Stimulated activated CD8-positive, alpha-beta memory T cell treated with anti-CD3 and anti-CD28 coated beads, Interleukin-4, amount 100 ng/mL, for 1 hour (primary cell): ENCODE data around the gene CPNE4.
"Not testable (repeated sequence)": the region's sequence is repeated elsewhere in the genome, so short reads cannot be mapped to it uniquely, and the experiment has no call there.

Source experiments
- DNase-seq, 2 donors: peaks; one replicate each; pipeline ENCODE4 v3.0.0-alpha.2; 2020; ENCODE audit warnings: low read depth in 2 of 2, low spot score in 1 of 2

The CPNE4 gene

DNA sequence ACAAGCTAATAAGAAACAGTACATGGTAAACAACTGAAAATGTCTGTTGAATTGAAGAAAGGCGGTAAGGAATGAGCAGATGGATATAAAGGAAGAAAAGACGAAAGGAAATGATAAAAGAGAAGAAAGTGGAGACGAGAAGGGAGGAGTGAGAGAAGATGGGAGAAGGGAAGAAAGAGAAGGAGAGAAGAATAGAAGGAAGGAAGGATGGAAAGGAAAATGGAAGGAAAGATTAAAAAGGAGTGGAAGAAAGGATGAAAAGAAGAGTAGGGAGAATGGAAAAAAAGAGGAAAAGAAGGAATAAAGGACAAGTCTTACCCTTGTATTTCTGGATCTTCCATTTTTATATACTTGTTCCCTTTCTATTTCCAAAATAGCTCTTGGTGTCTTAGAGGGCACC, 17.7 kb downstream of the CPNE4 start:
- DNase-seq, result no peak

DNA sequence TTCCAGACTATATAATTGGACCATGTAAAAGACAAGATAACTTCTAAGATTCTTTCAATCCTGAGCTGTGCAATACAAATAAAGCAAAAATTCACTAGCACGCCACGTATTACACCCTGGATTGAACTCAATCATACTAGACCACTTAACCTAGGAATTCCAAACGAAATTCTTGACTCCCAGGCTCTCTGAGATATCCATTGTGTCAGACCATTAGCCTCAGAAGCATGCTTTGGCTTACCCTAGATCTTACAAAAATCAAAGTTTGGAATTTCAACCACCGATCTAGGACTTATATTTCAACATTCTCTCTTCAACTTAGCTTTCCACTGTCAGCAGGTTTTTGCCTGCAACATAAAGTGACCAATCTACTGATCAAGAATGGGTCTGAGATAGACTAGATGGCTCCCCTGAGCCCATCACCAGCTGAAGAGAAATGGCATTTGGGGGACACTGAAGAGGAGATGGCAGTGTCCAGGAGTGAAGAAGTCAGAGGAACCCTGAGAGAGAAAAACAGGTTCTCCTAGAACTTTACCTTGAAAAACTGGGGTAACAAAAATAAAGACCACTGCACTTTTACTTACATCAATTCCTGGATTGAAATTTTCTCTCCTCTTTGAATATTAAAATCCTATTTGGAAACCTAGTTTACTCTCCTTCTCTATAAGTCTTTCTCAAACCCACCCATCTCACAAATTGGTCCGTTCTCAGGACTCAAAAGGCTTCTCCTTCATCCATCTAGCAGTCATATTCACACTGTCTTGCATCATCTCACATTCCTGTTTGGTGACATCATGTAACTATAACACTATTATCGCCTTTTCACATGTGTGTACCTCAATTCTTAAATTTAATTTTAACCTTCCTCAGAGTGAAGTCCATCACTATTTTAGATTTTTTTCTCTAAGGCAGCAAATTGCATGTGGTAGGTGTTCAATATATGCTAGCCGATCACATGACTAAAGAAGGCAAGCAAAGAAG, 18.5 kb downstream of the CPNE4 start:
- no peak for DNase-seq

DNA sequence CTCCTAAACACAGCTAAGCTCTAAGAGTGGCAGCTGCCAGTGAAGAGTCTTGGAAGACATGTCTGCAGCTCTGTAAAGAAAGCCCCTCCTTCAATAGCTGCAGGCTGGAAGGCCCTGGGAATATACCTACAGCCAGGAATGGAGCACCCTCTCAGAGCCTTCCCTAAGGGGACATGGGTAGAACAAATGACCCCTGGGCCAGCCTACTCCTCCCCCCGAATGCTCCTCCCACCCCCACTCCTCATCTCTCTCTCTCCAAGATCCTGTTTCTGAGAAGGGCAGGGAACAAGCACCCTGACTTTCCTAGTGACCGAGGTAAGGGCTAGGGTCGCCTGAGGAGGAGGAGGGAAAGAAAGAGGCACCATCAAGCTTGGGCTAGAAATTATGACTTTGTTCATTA, 20.7 kb downstream of the CPNE4 start:
- DNase-seq, result no peak

DNA sequence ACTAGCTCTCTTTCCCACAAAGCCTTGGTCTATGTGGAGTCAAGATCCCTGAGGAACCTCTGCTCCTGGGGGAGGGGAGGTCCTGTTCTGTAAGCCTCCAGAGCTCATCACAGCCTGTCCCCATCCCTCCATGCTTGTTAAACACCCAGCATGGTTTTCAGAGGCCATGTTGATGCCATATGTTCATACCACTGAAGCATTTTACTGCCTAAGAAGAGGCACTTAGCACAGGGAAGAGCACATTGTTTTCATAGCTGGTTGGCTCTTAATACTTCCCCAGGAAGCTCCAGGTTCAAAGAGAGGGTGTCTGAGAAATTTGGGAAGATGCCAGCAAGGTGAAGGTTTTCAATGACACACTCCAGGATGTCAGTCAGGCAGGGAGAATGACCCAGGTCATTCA, 25.6 kb downstream of the CPNE4 start:
- DNase-seq, result no peak

DNA sequence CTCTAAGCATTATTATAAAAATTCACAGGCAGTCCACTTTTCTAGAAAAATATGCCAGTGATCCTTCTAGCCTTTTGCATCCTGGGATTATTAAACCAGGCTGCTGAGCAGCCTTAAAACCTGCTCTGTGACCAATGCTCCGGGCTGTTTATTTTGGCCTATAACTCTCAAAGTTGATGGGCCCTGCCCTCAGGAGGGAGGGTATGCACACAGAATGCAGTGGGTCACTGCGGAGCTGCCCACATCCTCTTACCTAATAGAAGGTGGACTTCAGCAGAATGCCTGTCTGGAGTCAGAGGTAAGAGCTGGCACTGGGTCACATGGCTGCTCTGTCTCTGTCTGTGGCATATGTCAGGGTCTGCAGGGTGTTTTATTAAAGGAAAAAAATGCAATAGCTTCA, 26.0 kb downstream of the CPNE4 start:
- DNase-seq, result no peak

DNA sequence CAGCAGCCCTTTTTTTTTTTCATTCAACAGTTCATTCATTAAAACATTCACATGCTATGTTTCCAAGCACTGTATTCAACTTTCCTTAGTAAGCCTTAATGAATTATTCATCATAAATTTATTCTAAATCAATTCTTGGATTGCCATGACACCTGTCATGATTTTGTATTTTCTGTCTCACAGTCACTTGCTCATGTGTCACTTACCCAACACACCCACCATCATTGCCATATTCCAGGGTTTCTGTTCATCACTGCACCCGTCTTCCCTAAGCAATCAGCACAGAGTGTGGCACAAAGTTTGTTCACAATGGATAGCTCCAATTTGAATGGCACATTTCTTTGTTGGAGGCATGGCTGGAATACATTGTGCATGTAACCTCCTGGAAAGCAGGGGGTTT, 27.2 kb downstream of the CPNE4 start:
- DNase-seq, result no peak

DNA sequence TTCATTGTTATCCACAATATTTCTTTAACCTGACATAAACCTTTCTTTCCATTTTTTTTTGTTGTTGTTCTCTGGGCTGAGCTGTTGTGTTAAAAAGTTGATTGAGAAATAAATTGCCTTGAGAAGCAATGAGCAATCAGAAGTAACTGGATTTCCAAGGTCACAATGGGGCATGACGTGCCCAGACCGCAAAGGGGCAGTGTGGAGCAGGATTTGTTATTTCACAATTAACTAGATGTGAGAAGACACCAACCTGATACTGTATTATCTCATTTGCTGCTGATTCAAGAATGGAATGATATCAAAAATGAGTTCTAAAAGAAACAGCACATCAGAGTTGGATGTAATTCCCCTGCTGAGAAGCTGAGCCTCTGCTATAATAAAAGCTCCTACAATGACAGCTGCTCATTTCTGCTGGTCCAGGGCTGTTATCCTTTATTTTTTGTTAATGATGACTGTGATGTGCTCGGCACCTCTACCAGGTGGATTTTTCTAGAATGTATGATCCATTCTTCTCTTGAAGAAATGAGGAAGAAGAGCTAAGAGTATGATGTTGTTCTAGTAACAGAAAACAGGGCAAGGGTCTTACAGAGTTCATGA, 28.1 kb downstream of the CPNE4 start:
- DNase-seq, result no peak

DNA sequence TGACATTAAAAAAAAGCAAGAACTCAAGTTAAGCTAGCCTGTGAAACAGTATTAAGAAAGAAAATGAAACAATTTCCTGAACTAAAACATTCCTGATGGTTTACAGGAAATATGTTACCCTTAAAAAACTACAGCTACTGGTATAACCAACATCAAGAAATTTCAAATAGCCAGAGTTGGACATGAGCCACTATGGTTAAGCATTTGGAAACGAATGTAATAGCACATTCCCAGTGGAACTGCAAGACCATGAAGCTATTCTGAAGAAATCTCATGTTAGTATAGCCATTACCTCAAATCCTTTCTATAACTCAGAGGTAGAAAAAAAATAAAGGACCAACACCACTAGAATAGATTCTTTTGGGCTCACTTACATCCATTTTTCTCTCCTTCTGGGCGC, 30.2 kb downstream of the CPNE4 start:
- DNase-seq, result no peak

DNA sequence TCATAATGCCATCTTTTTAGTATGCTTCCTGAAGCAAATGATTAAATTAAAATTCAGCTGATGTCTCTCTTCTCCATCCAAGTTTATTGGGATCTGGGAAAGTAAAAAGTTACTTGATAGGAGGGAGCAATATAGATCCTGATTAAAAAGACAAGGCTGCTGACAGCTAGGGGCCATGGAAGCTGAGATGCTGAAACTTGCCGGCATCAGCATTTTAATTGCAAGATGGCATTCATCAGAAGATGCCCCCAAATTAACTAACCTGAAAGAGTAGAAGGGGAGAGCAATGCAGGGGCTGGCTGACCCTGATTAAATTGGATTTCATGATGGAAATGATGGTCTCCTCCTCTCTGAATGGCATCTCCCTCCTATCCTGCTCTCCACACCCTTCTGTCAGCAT, 31.1 kb downstream of the CPNE4 start:
- DNase-seq, result no peak

DNA sequence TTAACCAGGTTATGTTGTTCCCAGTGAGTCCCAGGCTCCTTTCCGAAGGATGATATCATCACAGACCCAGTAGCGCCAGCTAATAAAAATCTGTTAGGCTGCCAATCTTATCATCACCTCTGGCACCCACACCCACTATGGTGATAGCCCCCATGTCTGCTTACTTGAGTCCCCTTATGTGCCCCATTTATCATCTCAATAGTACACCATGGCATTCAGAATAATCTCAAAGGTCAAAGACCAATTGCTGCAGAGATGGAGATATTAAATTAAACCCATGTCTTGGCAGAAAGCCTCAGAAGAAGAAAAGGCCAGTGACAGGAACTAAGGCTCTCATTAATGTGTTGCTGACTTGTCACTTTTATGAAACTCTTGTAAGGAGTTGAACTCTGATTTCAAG, 32.8 kb downstream of the CPNE4 start:
- no peak for DNase-seq

DNA sequence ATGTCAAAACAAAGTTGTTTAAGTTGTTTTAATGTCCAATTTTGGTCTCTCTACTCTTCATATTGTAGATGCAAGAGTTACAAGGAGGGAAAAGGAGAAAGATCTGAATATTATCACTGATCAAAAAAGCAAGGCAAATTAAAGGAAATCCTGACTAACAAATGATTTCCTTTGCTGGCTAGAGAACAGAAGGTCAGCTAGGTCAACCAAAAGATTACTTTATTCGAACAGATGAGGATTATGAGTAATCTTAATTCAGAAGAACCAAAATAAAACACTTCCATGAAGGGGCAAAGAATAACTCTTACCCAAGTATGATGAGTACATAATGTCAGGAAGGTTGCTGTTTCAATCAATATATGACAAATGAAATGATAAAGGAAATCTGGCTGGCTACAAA, 33.8 kb downstream of the CPNE4 start:
- DNase-seq, result no peak

DNA sequence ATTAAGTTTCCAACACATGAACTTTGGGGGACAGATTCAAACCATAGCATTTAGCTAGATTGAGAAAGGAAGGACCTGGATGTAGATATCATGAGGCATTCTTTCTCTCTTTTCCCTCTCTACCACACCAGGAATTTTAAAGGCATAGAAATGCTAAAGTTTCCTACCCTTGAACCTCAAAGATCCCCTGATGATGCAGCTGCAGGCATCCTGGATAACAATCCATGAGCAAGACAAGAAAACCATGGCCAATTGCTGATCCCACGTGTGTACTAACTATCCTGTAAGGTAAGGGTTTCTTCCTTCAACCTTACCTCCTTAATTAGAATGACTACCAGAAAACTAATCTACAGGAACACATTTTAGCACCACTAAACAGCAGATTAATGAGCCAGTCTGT, 36.8 kb downstream of the CPNE4 start:
- DNase-seq, result no peak

DNA sequence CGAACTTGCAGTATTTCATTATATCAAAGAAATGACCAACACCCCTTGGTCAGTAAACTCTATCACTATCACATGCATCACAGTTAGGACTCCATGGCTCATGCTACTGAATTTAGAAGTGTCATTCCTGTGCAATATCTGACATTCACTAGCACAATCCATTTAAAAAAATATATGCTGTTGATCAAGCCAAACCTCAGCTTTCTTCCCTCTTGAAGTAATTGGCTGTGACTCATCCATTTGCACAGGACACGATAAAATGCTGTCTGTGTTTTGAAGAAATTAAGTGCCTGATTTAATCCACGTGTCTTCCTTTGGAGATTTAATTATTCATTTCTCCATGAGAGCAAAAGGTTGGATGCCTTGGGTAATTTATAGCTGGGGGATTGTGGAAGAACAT, 38.9 kb downstream of the CPNE4 start:
- DNase-seq, result no peak

DNA sequence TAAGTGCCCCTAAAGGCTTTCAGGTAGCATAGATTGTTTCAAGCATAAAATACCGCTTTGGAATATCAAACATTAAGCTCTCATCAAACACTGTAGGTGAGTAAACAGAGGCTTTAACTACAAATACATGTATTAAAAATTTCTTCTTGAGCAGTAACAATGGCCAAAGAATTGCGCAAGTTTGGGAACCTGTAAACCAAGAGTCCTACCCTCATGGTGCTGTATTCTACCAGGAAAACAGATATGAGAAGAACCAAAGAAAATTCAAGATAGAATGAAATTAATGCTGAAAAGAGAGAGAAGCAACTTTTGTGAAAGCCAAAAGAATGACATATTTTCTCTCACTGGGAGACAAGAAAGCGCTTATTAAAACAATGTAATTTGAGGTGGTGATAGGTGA, 45.5 kb downstream of the CPNE4 start:
- DNase-seq, result no peak

DNA sequence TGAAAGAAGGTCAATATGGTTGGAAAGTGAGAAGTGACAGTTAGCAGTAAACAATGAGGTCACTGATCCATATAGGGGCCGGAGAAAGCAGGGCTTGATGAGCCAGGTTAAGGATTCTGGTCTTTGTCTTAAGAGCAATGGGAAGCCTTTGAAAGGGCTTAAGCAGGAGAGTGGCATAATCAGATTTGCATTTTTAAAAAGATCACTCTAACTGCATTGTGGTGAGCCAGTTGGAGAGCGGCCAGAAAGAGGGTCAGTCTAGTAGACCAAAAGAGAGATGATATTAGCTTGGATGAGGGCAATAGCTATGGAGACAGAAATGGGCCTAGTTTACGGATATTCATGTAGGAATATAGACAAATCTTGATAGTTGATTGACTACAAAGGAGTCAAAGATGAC, 46.6 kb downstream of the CPNE4 start:
- DNase-seq, result no peak

DNA sequence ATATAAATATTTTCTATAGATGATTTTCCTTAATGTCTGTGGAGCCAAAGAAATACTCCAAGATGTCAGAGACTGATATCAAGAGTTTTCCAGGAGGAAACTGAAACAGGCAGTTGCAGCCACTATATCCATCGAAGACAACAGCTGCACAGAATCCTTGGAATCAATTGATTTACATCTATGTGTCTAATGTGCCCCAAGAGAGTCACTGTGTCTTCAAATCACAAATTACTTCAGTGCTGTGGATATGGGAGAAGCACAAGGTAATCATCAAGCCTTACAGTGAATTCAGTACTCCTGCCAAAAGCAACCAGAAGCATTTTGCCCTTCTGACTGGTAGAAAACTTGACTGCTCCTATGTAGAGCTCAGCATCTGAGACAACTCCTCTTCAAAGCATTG, 51.1 kb downstream of the CPNE4 start:
- DNase-seq, result no peak

DNA sequence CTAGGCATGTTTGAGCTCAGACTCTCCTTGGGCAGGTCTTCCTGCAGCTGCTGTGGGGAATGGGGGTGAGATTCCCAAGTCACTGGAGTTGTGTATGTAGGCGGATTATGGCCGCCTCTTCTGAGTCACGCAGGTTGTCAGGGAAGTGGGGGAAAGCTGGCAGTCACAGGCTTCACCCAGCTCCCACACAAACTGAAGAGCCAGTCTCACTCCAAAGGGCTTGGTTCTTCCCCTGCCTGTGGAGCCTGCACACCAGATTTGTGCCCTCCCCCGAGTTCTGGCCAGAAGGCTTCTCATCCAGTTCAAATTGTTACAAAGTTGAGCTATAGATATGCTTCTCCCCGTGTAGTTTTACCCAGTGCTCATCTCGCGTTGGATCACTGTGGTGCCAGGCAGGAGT, 53.5 kb downstream of the CPNE4 start:
- no peak for DNase-seq

DNA sequence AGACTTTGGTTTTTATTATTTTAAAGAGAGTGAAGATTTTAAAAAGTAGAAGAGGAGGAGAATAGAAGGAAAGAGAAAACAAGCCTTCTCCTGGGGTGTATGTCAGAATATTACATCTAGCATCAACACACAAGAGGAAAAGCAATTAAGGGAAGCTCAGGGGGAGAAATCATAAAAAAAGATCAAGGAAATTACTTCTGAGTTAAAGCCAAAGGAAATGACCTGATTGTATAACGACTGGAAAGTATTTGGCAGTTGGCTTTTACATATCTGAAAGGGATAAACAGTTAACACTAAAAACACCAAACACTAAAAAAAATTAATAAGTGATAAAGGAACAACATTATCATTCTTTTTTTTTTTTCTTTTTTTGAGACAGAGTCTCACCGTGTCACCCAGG, 58.4 kb downstream of the CPNE4 start:
- no peak for DNase-seq

DNA sequence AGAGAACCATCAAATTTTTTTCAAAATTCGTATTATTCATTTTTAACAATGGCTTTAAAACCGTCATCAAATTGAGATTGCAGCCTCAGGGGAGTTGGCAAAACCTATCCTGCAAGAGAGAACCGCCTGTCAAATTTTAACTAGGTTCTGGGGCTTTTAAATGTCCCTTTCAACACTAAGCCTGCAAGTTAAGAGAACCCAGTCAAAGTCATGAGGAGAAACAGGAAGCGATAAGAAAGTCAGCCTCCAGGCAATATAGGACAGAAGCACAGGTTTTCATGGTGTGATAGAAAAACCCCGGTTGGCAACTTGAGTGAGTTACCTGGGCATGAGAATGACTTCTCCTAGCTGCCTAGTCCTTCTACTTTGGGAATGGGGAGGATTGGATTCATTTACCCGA, 59.8 kb downstream of the CPNE4 start:
- no peak for DNase-seq

DNA sequence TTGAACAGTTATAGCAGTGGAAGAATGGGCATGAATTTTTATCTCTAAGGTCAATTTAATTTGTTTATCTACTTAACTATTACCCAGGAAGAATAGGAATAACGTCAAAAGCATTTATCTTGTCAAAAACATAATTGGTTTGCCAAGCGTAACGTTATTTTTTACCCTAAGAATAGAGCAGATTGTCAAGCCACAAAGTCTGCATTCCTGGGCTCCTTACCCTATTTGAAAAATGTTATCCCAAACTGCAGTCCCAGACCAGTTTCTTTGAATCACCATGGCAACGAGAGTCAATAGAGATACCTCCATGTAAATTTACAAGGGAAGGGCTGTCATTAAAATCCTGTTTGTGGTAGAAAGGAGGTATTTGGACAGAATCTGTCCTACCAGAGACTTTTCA, 61.1 kb downstream of the CPNE4 start:
- no peak for DNase-seq

DNA sequence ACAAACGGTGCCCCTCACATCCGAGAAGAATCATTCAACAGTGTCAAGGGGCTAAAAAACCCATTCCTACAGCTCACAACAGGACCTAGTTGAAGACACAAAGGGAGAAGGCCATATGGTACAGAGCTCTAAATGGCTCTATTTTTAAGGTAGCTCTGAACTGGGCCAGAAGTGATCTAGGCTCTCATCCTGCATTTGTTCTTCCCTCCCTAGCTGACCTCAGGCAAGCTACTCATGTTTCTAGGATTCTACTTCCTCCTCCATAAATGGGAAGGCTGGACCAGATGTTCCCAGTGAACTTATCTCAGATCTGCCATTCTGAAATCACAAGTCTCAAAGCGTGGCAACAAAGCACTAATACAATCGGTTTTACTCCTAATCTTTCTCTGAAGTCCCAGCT, 62.3 kb downstream of the CPNE4 start:
- DNase-seq, result no peak

DNA sequence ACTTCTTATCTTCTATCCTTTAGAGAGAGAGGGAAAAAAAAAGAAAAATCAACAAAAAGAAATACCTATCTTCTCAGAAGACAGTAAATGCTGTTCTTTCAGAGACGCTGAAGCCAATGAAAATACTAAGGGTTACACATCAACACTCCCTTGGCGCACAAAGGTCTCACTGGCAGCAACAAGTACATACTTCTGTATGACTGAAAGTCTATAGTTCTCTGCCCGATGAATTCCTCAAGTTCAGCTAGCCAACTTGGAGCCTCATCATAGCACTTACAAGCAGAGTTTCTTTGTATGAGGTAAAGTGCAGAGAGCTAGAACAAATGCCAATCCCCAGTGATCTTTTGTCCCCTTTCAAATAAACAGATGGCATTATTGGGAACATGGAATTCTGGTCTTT, 62.7 kb downstream of the CPNE4 start:
- DNase-seq, result no peak

DNA sequence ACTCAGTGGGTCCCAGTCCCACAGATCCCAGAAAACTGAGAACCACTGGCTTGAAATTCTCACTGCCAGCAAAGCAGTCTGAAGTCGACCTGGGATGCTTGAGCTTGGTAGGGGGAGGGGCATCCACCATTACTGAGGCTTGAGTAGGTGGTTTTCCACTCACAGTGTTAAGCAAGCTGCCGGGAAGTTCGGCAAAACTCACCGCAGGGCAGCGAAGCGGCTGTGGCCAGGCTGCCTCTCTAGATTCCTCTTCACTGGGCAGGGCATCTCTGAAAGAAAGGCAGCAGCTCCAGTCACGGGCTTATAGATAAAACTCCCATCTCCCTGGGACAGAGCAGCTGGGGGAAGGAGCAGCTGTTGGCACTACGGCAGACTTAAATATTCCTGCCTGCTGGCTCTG, 71.4 kb downstream of the CPNE4 start:
- not testable (repeated sequence) for DNase-seq
